DMS79 treated with DMSO at 0.1 percent for 48 hours (cell line): ENCODE results near the gene DPM1.

Experiments used
- DNase-seq: peaks from one replicate; lab custom pipeline; 2025; lab: John Stamatoyannopoulos, UW

DPM1 gene

DNA sequence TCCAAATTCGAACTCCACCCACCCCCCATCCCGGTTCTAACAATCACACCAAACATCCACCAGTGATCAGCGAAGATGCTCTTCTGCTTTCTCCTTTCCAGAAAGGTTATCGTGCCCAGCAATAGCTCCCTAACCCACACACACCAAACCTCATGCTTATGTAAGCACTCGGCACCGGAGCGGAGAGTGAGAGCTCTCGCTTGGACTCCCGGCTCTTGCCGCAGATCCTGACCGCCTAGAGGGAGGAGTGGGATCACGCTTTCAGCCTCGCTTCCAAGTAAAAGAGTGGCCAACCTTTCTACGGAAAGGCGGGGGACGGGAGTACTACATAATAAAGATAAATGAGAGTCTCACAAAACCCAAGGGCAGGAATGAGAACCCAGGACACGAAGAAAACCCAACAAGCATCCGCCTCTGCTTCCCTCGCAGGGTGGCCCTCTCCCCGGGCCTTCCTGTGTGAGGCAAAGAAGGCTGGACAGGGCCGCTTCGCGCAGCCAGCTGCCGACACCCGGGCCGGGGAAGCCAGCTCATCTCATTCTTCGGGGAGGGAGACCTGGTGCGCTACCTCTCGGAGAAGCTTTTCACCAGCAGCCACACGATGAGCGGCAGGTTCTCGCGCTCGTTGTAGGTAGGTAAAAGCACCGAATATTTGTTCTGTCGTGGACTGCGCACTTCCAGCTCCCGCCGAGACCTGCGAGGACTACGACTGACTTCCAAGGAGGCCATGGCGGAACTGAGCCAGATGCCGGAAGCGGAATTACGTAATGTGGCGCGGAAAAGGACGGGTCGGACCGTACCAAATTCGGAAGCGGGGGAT, at the start of gene DPM1:
TSS of gene DPM1 (minus strand) at position 735 of the 817 bp plus-strand sequence. CDS start at position 726, 9 bp downstream.
- peak; percentile 19 for DNase-seq

DNA sequence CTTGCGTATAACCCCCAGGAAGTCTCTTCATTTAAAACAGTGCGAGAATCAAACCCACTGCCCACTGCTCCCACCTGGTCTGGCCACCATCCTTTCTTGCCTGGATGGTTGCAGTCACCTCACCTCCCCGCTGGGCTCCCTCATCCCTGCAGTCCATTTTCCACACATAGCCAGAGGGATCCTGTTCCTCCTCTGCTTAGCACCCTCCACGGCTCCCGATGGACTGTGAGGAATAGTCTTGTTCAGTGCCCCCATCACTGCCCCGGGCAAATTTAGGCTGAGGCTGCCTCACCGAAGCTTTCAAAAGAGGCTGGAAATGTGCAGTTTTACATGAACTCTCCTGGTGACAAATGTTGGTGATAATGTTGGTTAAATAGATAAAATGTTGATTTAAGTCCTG, 46.9 kb upstream of the DPM1 start:
- DNase-seq: no peak

DNA sequence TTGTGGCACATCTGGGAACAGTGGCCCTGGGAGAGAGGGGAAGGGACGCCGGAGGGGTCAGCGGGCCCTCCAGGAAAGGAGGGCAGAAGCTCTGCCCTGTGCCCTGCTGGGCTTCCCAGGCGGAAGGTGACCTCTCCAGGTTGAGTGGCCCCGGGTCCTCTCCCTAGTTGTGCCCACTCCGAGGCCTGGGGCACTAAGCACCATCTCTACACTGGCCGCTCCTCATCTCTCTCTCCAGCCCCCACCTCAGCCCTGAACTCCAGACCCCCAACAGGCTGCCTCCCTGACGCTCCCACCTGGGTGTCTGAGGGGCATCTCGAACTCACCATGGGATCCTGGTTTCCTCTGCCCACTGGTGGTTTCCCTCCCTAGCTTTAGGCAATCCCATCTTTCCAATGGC, 46.4 kb upstream of the DPM1 start:
- no peak for DNase-seq

DNA sequence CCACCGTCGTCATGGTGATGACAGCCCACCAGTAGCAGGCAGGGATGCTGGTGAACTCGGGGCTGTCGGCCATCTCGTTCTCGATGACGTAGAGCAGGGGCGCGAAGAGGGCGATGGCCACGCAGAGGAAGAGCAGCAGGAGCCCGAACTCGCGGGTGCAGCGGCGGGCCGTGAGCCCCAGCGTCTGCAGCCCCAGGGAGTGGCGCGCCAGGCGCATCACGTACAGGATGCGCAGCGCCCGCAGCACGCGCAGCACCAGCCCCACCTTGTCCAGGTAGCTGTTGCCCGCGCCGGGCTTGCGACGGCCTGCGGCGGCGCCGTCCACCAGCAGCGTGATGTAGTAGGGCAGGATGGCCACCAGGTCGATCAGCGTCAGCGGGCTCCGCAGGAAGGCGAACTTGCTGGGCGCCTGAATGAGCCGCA, 46.0 kb upstream of the DPM1 start:
- DNase-seq: no peak

DNA sequence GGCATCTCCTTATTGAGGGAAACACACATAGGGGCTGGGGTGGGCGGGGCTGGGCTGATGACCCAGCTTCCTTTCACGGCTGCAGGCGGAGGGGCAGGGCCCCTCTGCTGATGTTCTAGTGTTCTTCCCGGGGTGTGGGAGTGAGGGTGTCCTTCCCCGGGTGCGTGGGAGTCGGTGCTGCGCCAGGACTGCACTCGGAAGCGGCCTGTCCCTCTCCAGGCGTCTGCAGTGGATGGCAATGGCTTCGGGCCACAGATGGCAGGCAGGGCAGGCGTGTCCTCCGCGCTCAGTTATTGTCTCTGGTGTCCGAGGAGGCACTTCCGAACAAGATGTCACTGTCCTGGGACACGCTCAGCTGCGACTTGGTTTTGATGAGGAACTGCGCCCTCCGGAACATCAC, 45.4 kb upstream of the DPM1 start:
- DNase-seq: no peak

DNA sequence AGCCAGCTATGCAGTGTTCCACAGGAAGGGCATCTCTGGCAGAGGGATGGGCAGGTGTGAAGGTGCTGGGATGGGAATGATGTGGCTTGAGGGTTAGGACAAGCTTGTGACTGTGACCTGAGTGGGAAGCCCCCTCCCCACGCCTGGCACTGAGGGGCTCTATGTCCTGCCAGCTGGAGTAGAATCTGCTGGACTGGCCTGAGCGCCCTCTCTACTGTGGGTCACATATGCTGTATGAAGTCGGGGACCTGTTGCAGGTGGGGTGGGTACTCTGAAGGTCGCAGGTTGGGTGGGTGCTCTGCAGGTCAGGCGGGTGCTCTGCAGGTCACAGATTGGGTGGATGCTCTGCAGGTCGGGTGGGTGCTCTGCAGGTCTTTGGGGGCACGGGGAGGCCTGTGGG, 44.3 kb upstream of the DPM1 start:
- no peak for DNase-seq

DNA sequence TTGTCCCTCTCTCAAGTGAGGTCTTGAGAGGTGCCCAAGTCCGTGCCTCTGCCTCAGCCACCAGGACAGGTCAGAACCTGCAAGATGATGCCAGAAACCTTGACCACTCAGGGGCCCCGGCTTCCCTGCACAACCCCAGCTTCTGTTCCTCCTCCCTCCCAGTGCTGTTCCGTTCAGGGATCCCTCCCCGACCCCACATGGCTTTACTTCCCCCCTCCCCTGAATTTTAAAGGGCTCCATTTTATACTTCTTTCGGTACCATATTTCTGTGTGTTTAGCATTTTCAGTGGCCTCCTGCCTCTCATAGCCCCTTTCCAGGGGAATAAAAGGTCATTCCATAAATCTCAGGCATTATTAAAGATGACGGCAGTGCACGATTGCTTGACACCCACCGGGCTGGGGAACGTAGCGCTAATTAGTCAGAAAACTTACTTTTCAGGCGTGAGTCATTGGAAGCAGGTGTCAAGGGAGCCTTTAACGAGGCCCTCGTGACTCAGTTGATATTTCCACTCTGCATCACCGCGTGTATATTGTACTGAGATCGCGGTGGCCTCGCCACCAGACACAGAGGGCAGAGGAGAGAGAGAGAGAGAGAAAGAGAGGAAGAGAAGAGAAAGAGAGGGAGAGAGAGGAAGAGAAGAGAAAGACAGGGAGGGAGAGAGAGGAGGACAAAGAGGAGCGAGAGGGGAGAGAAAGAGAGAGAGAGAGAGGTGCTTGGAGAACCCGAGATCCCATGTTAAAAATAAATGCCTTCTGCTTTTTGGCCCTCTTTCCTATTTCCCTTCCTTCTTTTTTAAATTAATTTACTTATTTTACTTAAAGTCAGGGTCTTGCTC, 43.3 kb upstream of the DPM1 start:
- DNase-seq: no peak

DNA sequence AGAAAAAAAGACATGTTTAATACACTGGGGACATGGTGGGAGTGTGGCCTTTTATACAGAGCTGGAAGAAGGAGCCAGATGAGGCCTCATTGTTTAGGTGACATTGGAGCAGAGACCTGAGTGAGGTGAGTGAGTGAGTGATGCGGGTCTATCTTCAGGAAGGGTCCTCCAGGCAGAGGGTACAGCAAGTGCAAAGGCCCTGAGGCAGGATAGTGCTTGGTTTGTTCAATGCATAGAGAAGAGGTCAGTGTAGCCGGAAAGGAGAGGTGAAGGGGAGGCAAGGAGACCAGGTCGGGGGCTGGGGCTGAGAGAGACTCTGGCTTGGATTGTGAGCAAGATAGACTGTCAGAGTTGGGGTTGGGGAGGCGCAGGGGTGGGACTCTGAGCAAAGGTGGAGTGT, 41.0 kb upstream of the DPM1 start:
- no peak for DNase-seq

DNA sequence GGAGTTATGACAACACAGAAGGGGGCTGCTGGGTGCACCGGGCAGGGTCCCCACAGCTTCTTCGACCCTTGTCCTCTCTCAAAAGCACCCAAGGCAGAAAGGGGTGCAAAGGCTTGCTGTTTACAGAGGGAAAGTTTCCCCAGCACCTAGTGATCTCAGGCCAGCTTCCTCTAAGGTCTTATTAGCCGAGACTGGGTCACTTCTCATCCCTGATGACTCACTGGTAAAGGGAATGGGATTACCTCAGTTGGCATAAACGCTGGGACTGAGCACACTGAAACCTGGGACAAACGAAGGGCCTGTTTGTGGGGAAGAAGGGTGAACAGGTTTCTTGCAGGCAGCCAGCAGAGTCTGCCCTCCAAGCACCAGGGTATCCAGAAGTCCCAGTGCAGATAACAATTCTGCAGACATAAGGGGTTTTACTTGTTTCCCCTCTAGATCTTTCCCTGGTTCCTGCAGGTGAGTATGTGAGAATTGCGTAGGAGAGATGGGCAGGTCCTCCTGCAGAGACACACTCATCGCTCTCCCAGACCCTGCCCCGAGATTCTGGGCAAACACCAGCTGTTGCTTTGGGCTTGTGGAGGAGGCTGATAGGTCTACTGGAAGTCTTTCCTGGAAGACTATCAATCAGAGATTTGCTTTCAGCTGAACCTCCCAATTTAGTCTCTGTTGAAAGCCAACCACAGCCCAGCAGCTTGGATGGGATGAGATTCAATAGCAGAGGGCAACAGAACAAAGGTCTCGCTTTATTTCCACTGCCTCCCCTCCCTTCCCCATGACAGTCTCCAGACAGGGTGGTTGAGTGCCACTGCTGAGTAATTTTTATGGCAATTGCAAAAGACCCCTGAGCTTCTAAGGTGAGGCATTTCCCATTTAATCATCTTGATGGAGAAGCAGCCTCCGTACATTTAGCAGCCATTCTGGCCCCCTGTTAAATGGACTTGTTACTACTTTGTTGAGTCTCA, 38.9 kb upstream of the DPM1 start:
- no peak for DNase-seq

DNA sequence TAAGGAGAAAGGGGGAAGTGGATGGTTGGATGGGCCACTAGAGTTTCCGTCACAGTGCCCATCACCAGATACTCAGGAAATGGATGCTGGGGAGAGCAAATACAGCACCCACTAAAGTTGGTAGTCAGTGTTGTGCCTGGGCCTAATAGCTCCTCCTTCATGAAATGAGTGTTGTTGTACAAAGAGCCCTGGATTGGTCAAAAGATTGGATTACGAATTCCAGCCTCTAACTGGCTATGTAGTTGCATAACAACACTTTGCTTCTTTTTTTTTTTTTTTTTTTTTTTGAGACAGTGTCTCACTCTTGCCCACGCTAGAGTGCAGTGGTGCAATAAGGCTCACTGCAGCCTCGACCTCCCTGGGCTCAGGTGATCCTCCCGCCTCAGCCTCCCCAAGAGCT, 37.2 kb upstream of the DPM1 start:
- DNase-seq: no peak

DNA sequence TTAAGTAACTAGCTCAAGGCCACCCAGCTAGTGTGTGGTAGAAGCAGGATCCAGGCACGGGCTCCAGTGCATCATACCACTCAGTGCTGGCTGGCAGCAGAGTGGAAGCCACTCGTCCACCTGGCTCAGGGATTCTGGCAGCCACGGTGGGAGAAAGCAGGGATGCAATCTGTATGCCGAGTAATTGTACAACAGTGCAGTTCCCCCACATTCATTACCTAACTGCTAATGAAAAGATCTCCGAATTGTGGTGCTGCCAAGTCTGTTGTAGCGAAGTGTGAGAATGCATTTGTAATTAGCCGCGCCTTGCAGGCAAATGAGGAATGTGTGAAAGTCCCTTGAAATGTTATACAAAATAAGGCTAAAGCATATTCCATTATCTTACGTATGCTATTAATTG, 35.5 kb upstream of the DPM1 start:
- no peak for DNase-seq

DNA sequence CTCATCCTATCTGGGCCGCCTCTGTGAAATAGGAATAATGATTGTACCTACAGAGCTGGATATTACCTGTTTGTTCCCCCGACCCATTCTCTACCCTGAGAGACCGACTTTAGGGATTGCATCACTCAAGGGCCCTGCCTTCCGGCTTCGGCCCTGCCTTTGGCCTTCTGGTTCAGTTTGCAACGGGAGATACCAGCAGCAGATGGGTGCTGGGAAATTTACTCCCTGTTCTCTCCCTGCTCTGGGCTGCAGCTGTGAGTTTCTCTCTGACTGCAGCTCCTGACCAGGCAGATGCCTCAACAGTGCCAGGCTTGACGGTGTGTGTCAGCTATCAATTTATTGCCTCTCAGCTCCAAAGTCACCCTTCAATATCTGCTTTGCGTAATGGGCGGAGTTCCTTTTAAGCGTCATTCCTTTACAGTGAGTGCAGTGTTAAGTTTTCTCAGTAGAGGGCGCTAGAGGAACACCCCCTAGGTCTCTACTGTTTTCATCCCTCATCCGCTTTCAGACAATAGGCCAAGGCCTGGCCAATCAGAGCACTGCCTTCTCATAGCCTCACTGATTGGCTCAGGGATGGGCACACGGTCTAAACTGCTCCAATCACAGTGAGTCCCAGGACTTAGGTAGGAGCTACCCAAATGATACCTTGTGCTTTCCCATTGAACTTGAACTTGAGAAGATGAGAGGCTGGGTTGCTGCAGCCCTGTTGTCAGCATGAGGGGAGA, 34.6 kb upstream of the DPM1 start:
- no peak for DNase-seq

DNA sequence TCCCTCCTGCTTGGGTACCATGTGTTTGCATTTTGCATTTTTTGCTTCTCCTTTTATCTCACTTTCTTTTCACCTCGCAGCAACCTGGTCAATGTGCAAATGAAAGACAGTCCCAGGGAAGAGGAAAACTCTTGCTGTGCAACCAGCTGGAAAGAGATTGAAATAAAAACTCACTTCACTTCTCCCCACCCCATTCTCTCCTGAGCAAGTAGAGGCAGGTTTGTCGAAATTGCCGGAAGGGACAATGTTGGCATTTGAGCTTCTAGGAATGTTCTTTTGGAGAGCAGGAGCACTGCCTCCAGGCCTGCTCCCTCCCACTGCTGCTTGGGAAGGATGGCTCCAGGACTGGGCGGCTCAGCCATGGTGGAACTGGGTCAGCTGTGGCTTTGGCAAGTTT, 34.0 kb upstream of the DPM1 start:
- DNase-seq: no peak

DNA sequence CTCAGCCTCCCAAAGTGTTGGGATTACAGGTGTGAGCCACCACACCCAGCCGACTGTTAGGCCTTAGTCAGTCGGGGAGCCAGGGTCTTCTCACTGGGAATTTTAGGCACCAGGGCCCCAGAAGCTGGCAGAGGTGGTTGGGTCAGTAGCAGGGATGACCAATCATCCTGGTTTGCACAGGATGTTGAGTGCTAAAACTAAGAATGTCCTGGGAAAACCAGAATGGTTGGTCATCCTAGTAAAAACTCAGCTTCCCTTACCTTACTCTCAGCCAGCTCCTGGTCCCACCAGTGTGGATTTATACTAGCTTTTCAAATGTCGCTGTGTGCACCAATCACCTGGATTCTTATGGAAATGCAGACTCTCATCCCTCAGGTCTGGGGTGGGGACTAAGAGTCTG, 32.7 kb upstream of the DPM1 start:
- no peak for DNase-seq

DNA sequence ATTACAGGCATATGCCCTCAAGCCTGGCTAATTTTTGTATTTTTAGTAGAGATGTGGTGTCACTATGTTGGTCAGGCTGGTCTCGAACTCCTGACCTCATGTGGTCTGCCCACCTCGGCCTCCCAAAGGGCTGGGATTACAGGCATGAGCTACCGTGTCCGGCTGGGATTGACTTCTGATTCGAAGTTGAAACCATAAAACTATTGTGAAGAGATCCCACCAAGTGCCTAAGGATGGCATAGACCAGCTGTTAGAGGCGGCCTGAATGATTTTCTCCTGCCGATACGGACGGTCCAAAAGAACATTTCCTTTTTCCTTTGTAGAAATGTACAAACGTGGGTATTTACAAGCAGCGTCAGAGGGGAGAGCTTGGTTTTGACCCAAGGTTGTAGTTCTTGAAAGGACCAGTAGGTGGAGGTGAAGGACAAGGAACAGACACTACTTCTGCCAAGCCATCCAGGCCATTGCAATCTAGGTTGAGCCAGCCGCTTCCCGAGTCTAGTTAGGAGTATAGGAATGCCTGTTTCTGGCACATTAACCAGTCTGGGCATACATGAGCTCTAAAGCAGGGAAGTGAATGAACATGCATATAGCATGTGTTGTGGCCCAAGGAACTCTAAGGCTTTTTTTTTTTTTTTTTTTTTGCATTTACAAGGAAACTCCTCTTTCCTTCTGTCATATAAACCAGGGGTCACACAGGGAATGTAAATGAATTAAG, 29.3 kb upstream of the DPM1 start:
- peak; percentile 78 for DNase-seq

DNA sequence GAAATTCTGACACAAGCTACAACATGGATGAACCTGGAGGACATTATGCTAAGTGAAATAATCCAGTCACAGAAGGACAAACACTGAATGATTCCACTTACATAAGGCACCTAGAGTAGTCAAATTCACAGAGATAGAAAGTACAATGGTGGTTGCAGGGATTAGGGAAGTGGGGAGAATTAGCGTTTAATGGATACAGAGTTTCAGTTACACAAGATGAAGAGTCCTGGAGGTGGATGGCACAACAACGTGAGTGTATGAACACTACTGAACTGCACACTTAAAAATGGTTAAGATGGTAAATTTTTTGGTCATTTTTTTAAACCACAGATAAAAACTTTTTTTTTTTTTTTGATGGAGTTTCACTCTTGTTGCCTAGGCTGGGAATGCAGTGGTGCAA, 25.0 kb upstream of the DPM1 start:
- DNase-seq: no peak

DNA sequence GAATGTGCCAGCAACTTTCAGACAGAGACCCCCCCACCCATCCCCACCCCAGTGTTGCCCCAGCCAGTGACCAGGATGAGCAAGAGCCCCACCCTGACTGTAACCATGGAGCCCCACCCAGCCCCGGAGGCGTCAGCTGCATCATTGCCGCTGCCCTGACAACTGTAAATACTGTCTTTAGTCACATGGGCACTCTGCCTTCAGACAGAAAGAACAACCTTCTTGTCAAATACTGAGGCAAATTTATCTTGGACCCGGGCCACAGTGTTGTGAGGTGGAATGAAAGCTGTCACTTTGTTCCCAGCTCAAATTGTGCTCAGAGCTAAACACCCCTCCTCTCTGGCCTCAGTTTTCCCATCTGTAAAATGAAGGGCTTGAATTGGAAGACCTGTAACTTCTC, 24.0 kb upstream of the DPM1 start:
- DNase-seq: no peak

DNA sequence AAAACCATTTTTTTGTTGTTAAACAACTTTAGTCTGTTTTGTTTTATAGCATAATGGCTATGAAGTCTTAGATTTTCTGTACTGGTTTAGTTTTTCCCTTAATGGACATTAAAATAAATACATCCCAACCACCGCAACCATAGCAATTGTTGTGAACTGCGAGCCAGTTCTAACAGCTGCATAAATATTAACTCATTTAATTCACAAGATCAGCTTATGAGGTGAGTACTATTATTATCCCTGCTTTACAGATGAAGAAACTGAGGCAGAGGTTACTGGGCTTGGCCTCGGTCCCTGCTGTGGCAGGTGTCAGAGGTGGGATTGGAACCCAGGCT, 23.3 kb upstream of the DPM1 start:
- DNase-seq: no peak

DNA sequence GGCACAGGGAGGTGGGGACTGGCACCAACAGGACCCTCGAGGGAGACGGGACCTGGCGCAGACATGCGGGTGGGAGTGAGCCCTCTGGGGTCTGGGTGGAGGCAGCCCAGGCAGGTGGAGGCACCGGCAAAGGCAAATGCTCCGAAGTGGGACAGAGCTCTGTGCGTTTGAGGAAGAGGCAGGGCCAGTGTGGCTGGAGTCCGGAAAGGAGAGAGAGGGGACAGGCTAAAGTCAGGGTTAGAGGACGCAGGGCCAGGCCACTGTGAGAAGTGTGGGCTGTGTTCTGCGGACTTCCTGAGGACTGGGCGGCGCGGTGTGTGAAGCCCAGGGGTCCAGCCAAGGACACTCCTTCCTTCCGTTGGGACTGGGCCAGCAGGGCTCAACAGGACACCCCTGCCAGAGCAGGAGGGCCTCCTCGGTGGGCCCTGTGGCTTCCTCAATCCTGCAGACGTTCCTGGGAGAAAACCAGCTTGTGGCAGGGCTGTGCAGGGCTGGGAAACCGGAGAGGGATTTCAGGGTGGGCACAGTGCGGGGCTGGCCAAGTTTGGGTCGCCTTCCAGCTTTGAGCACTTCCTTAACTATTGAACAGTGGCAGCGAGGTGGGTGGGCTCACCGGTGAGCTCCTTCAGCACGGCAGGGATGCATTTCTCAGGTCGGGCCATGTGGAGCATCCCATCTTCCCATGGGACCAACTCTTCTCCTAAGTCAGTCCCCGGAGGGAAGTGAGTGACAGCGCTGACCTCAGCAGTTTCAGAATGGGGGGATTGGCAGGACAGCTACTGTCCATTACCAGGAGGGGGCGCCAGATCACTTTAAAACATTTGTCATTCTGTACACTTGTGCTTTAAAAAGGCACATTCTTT, 22.8 kb upstream of the DPM1 start:
- DNase-seq: no peak

DNA sequence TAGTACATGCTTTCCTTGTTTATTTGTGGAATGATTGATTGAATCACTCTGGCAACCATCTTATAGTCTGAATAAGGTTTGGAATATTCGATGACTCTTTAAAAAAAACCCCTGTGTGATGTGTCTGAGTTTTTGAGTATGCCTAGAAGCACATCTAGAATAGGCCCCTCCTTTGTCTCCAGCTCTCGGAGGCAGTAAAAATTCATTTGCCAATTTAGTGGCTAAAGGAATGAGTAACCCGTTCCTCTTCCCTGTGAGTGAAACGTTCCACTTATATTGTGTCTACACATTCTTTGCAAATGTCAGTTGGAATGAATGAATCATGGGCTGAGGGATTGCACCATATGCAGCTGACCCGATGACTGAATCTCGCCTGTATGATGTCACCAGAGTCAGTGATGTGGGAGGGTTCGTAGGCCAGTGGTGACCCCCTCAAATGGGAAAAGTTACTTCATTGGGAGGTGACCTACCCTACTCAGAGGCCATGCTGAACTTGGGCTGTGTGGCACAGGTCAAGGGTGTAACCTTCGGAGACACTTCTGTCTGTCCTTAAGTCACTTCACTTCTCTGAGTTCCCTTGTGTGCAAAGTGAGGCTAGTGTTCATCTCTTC, 21.8 kb upstream of the DPM1 start:
- DNase-seq: no peak
